Gastrocnemius medialis (tissue), 4 donors: ENCODE results near the gene PLEKHG4B.

Experiments used
- CTCF ChIP-seq, 5 experiments: fragments of 450-650 bp in 3 of 5; fragments of 200-600 bp in 2 of 5; sonication (generic) in 2 of 5; IDR thresholded peaks in 4 of 5; conservative IDR thresholded peaks in 1 of 5; 1 replicate in 4 of 5; 2 replicates in 1 of 5; pipeline ENCODE4 v1.5.1; 2016 to 2019; ENCODE audit warnings: antibody characterized with exemption in 5 of 5, mild to moderate bottlenecking in 3 of 5, moderate library complexity in 3 of 5
- POLR2A ChIP-seq, 2 donors: fragments of 450-650 bp; IDR thresholded peaks; one replicate each; pipeline ENCODE4 v1.6.1; 2017; ENCODE audit warnings: antibody characterized with exemption in 2 of 2, mild to moderate bottlenecking in 2 of 2, moderate library complexity in 2 of 2

- no peak for TF ChIP-seq POLR2A (IDR thresholded peaks at IDR 0.05)
- TF ChIP-seq CTCF (IDR thresholded peaks at IDR 0.05 in 4 of 5, conservative IDR thresholded peaks at IDR 0.05 in 1 of 5), result no peak
These were observed 71.9 kb downstream of the PLEKHG4B start for GRCh38 chr5:163841-164240.
